GM12872 (cell line): ENCODE data around the gene KCNQ4.

Experiments used
- CTCF ChIP-seq: IDR thresholded peaks from 3 replicates; pipeline ENCODE4 v1.5.1; 2011; ENCODE audit warnings: low read depth, mild to moderate bottlenecking, low read length, moderate library complexity; ENCODE audit not compliant: insufficient read depth

The KCNQ4 gene

GRCh38 chr1:40819101-40819500 lies 35.5 kb downstream of the KCNQ4 start:
- no peak for TF ChIP-seq CTCF

- TF ChIP-seq CTCF = no peak
Observed at GRCh38 chr1:40820251-40820797, 36.7 kb downstream of the KCNQ4 start.

GRCh38 chr1:40820911-40821693 lies 37.5 kb downstream of the KCNQ4 start:
- TF ChIP-seq CTCF = no peak

DNA sequence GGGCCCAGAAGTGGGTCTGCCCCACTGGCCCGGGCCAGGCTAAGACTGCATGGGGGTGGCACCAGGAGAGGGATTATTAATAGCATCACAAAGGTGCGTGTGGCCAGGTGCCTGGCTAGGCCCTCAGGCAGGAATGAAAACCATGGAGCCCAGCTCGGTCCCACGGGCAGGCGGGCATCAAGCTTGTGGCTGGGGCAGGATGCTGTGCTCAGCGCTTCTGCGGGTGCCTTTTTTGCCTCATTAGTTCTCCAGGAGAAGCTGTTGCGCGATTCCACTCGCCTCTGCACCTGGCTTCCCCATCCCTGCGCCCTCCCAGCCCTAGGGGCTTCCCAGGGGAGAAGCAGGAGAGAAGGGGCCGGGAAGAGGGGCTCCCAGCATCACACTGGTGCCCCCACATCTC lies 39.3 kb downstream of the KCNQ4 start:
- TF ChIP-seq CTCF = no peak

- TF ChIP-seq CTCF = no peak
Observed at GRCh38 chr1:40823345-40823744, 39.8 kb downstream of the KCNQ4 start.

DNA sequence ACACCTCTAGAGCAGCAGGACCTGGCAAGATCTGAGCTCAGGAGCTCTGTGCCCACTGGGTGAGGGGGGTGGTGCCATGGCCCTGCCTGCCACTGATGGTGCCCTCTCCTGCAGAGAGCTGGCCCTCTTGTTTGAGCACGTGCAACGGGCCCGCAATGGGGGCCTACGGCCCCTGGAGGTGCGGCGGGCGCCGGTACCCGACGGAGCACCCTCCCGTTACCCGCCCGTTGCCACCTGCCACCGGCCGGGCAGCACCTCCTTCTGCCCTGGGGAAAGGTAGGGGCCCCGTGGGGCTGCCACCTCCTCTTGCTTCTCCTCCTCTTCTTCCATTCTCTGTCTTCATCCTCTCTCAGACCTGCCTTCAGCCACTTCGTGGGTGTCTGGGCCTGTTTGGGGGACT lies 40.4 kb downstream of the KCNQ4 start:
- no peak for TF ChIP-seq CTCF

DNA sequence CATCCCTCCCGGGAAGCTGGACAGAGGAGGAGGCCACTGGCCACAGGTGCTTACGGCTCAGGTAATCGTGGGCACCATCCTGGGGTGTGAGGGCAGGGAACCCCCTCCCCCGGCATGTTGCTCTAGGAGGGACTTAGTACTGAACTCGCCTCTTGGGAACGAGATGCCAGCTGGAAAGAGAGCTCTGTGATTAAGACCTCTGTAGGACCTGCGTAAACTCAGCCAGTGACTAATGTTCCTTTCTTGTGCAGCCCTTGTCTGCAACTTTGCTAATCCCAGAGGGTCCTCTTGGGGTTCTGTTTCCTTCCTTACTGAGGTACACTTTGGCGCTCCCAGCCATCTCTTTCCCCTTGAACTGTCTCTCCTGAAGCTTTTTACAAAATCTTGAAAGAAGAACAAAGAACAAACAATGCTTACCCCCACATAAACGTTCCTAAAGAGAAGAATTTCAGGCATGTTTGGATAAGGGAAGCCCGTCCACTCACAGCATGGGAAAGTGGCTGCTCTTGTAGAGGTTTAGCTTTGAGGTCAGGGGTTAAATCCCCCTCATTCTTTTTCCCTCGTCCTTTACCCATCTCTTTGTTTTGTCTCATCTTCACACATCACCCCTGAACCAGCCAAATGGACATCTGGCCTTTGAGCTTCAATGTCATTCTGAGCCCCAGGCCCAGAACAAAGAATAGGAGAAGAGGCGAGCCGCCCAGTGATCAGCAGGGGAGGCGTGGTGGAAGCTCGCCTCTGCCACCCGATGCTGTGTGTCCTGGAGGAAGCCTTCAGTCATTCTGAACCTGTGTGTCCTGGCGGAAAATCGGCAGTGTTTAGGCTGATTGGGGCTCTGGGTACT lies 41.2 kb downstream of the KCNQ4 start:
- no peak for TF ChIP-seq CTCF
